ENCODE results near the gene CELA1. TPM values are rescaled to one million over a fixed set of nuclear protein-coding genes. Genes with fewer than 3 reads are reported as not detected.

Gene CELA1
- total and polyA plus RNA-seq, 10 of the 15 experiments (the other 5 are each of a cell fraction or from before 2014, with no cell fraction given), result not detected

GRCh38 chr12:51357374-51358047 is 11.0 kb upstream of the CELA1 start (continued):
- TF ChIP-seq ZBTB40 (IDR thresholded peaks at IDR 0.05; ENCODE audit: borderline replicate concordance) (no peak), CBX5 (IDR thresholded peaks at IDR 0.05; ENCODE audit: low read depth) (no peak), NBN (IDR thresholded peaks at IDR 0.05) (no peak), POLR2AphosphoS2 (IDR thresholded peaks at IDR 0.05; ENCODE audit: low read depth, low read length) (no peak), STAT3 (IDR thresholded peaks at IDR 0.05; ENCODE audit: low read depth, low read length) (no peak), SMAD1 (IDR thresholded peaks at IDR 0.05; ENCODE audit: low read depth, partially characterized antibody) (no peak), RB1 (IDR thresholded peaks at IDR 0.05; ENCODE audit: borderline replicate concordance) (peak; percentile 30; the same call in 1 of the 2 replicates), MXI1 (IDR thresholded peaks at IDR 0.05; ENCODE audit: low read depth, low read length) (no peak), GATAD2B (conservative IDR thresholded peaks at IDR 0.05; ENCODE audit: low read depth) (peak; percentile 70; the same call in 1 of the 2 replicates), SRF (IDR thresholded peaks at IDR 0.05; ENCODE audit: low read depth in 2 of 2, low read length in 2 of 2) (no peak), IKZF1 (conservative IDR thresholded peaks at IDR 0.05) (peak; percentile 94), KAT2A (conservative IDR thresholded peaks at IDR 0.05; ENCODE audit: control insufficient read depth, low read depth, low read length) (no peak), KLF5 (IDR thresholded peaks at IDR 0.05; ENCODE audit: partially characterized antibody) (no peak), MEF2A (IDR thresholded peaks at IDR 0.05; ENCODE audit: insufficient read depth, low read depth, low read length) (0 out of 2 replicates have a peak, but pooled peaks have one; percentile 22), RELA (IDR thresholded peaks at IDR 0.05; ENCODE audit: borderline replicate concordance, partially characterized antibody) (peak; percentile 70), ZSCAN29 (IDR thresholded peaks at IDR 0.05) (no peak), ZNF24 (IDR thresholded peaks at IDR 0.05) (no peak), NFXL1 (IDR thresholded peaks at IDR 0.05; ENCODE audit: borderline replicate concordance) (no peak), LARP7 (IDR thresholded peaks at IDR 0.05) (peak; percentile 39; the same call in 1 of the 2 replicates), ZZZ3 (IDR thresholded peaks at IDR 0.05; ENCODE audit: control insufficient read depth, insufficient read length, low read depth) (no peak)
- TF ChIP-seq, protein P1, sequence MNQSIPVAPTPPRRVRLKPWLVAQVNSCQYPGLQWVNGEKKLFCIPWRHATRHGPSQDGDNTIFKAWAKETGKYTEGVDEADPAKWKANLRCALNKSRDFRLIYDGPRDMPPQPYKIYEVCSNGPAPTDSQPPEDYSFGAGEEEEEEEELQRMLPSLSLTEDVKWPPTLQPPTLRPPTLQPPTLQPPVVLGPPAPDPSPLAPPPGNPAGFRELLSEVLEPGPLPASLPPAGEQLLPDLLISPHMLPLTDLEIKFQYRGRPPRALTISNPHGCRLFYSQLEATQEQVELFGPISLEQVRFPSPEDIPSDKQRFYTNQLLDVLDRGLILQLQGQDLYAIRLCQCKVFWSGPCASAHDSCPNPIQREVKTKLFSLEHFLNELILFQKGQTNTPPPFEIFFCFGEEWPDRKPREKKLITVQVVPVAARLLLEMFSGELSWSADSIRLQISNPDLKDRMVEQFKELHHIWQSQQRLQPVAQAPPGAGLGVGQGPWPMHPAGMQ (IDR thresholded peaks at IDR 0.05; ENCODE audit: borderline replicate concordance), result no peak
- TF ChIP-seq, protein P2, sequence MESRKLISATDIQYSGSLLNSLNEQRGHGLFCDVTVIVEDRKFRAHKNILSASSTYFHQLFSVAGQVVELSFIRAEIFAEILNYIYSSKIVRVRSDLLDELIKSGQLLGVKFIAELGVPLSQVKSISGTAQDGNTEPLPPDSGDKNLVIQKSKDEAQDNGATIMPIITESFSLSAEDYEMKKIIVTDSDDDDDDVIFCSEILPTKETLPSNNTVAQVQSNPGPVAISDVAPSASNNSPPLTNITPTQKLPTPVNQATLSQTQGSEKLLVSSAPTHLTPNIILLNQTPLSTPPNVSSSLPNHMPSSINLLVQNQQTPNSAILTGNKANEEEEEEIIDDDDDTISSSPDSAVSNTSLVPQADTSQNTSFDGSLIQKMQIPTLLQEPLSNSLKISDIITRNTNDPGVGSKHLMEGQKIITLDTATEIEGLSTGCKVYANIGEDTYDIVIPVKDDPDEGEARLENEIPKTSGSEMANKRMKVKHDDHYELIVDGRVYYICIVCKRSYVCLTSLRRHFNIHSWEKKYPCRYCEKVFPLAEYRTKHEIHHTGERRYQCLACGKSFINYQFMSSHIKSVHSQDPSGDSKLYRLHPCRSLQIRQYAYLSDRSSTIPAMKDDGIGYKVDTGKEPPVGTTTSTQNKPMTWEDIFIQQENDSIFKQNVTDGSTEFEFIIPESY (IDR thresholded peaks at IDR 0.05), result 0 out of 2 replicates have a peak, but pooled peaks have one; percentile 23
- TF ChIP-seq, protein P3, sequence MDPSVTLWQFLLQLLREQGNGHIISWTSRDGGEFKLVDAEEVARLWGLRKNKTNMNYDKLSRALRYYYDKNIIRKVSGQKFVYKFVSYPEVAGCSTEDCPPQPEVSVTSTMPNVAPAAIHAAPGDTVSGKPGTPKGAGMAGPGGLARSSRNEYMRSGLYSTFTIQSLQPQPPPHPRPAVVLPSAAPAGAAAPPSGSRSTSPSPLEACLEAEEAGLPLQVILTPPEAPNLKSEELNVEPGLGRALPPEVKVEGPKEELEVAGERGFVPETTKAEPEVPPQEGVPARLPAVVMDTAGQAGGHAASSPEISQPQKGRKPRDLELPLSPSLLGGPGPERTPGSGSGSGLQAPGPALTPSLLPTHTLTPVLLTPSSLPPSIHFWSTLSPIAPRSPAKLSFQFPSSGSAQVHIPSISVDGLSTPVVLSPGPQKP (IDR thresholded peaks at IDR 0.05; ENCODE audit: low read depth, low read length), result no peak
